Peyer's patch (tissue), 4 donors: ENCODE data around the gene AKR1C4.

Experiments used
- CTCF ChIP-seq, 6 experiments: fragments of 450-650 bp in 4 of 6; fragments of 200-600 bp in 2 of 6; sonication (generic) in 1 of 6; IDR thresholded peaks; one replicate each; pipeline ENCODE4 v1.5.1; 2017 to 2019; ENCODE audit warnings: antibody characterized with exemption in 6 of 6, mild to moderate bottlenecking in 3 of 6, moderate library complexity in 1 of 6
- POLR2A ChIP-seq, 2 donors: fragments of 450-650 bp; IDR thresholded peaks; one replicate each; pipeline ENCODE4 v1.5.1; 2017; ENCODE audit warnings: antibody characterized with exemption in 2 of 2, mild to moderate bottlenecking in 2 of 2, moderate library complexity in 2 of 2

- no peak for TF ChIP-seq CTCF (IDR thresholded peaks at IDR 0.05)
- no peak for TF ChIP-seq POLR2A (IDR thresholded peaks at IDR 0.05)
Measured at GRCh38 chr10:5151076-5151475, 45.6 kb upstream of the AKR1C4 start.
